GM12874 (cell line): ENCODE data around the gene SLC5A6.

Source experiments
- CTCF ChIP-seq: IDR thresholded peaks from 2 replicates; pipeline ENCODE4 v1.5.1; 2011; ENCODE audit warnings: low read depth, mild to moderate bottlenecking, control low read depth, low read length, moderate library complexity; ENCODE audit not compliant: insufficient read depth

The SLC5A6 gene

GRCh38 chr2:27220091-27220490 lies 8.0 kb upstream of the SLC5A6 start:
- TF ChIP-seq CTCF, result no peak

GRCh38 chr2:27219091-27219490 lies 7.0 kb upstream of the SLC5A6 start:
- TF ChIP-seq CTCF, result no peak

- no peak for TF ChIP-seq CTCF
Measured at GRCh38 chr2:27218614-27219013, 6.5 kb upstream of the SLC5A6 start.

- peak; percentile 21; the same call in 1 of the 2 replicates for TF ChIP-seq CTCF
Measured at GRCh38 chr2:27217173-27218121, 5.4 kb upstream of the SLC5A6 start, which contains the start of gene CAD. CAD (plus strand) TSS chr2:27217369; CDS start chr2:27217552, 183 bp downstream.

GRCh38 chr2:27216416-27217137 lies 4.5 kb upstream of the SLC5A6 start:
- no peak for TF ChIP-seq CTCF

- TF ChIP-seq CTCF, result no peak
Measured at GRCh38 chr2:27214941-27215340, 2.9 kb upstream of the SLC5A6 start.
